Measurements from ENCODE around the gene HAUS8. TPM values are rescaled to one million over a fixed set of nuclear protein-coding genes. Genes with fewer than 3 reads are reported as not detected.

The HAUS8 gene
- total and polyA plus RNA-seq, 12 donors: 2.0 to 10.2 (median 4.9) TPM

DNA sequence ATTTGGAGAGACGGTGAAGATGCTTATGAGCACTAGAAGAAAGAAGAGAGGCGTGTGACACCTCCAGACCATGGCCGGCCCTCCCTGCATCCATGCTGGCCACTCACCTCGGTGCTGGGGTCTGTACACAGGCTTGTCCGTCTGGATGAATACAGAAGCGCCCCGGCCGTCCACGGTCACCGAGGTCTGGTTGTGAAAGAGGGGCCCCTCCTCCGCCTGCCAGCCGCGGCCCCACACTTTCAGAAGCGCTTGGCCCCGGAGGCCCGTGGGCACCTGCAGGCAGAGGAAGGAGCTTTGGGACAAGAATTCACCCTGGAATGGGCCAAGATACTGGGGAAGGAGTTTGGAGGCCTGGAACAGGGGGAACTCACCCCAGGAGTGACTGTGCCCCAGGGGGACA lies 63.8 kb downstream of the HAUS8 start:
- Histone ChIP-seq H3K4me3 (no peak overlapping the region), H3K4me1 (peaks cover 0 to 1% (median 0%) of the 10 kb centered on the region in 9 donors), H3K9me3 (peaks cover 0 to 10% (median 0%) of the 10 kb centered on the region in 11 donors), H3K27ac (no peak overlapping the region), H3K27me3 (peaks cover 0 to 18% (median 0%) of the 10 kb centered on the region in 7 donors), H3K36me3 (no peaks in the 10 kb centered on the region)
- 81 to 89% methylated on average over 16 of the region's 16 CpGs for WGBS, 2 donors
- TF ChIP-seq, protein P1, sequence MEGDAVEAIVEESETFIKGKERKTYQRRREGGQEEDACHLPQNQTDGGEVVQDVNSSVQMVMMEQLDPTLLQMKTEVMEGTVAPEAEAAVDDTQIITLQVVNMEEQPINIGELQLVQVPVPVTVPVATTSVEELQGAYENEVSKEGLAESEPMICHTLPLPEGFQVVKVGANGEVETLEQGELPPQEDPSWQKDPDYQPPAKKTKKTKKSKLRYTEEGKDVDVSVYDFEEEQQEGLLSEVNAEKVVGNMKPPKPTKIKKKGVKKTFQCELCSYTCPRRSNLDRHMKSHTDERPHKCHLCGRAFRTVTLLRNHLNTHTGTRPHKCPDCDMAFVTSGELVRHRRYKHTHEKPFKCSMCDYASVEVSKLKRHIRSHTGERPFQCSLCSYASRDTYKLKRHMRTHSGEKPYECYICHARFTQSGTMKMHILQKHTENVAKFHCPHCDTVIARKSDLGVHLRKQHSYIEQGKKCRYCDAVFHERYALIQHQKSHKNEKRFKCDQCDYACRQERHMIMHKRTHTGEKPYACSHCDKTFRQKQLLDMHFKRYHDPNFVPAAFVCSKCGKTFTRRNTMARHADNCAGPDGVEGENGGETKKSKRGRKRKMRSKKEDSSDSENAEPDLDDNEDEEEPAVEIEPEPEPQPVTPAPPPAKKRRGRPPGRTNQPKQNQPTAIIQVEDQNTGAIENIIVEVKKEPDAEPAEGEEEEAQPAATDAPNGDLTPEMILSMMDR (IDR thresholded peaks at IDR 0.05): no peak
- intact Hi-C loops (cut with DNase I): no loop called here
- DNase-seq (no peak), ATAC-seq (no peak)

DNA sequence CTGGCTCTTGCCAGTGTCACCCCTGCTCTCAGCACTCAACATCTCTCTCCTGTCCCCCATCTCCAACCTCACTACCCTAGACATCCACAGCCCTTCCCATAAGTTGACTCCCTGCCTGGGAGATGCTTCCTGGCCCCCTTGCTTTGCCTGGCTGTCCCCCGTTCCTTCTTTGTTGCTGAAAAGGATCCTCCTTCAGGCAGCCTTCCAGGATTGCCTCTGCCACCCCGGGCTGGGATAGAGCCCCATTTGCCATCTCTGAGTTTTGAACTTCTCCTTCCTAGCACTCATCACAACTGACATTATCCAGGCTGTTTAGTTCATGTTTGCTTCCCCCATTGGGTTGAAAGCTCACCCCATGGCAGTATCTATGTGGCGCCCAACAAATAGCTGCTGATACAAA lies 68.7 kb downstream of the HAUS8 start:
- ATAC-seq (no peak), DNase-seq (no peak)
- intact Hi-C loops (cut with DNase I): no loop called here
- H3K9me3 ChIP-seq: peaks cover 0 to 10% (median 0%) of the 10 kb centered on the region in 11 donors
- 90 to 92% methylated on average over 3 of the region's 3 CpGs for WGBS, 2 donors
- H3K4me3 ChIP-seq: no peak overlapping the region
- H3K4me1 ChIP-seq: no peaks in the 10 kb centered on the region
- H3K36me3 ChIP-seq: no peaks in the 10 kb centered on the region
- no peaks in the 10 kb centered on the region for H3K27me3 ChIP-seq
- H3K27ac ChIP-seq: no peak overlapping the region
- TF ChIP-seq, protein P1 (IDR thresholded peaks at IDR 0.05): no peak

DNA sequence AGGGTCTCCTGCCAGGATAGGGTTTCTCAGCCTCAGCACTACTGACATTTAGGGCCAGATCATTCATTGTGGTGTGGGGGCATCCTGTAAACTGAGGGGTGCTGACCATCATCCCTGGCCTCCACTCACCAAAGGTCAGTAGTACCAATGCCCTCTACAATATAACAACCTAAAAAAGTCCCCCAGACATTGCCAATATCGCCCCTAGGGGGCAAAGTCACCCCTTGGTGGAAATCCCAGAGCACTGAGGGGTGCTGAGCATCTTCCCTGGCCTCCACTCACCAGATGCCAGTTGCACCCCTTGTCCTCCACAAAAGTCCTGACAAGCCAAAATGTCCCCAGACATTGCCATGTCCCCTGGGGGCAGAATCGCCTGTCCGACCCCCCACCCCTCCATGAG lies 70.3 kb downstream of the HAUS8 start:
- Histone ChIP-seq H3K27me3 (no peaks in the 10 kb centered on the region), H3K36me3 (no peaks in the 10 kb centered on the region), H3K9me3 (peaks cover 0 to 7% (median 0%) of the 10 kb centered on the region in 11 donors), H3K4me3 (no peak overlapping the region), H3K27ac (no peak overlapping the region), H3K4me1 (no peaks in the 10 kb centered on the region)
- intact Hi-C loops (cut with DNase I): no loop called here
- WGBS, 2 donors: 71 to 84% methylated on average over 3 of the region's 3 CpGs
- TF ChIP-seq, protein P1 (IDR thresholded peaks at IDR 0.05): peak in 1 of 9 donors; percentile 7
- DNase-seq (no peak), ATAC-seq (no peak)

DNA sequence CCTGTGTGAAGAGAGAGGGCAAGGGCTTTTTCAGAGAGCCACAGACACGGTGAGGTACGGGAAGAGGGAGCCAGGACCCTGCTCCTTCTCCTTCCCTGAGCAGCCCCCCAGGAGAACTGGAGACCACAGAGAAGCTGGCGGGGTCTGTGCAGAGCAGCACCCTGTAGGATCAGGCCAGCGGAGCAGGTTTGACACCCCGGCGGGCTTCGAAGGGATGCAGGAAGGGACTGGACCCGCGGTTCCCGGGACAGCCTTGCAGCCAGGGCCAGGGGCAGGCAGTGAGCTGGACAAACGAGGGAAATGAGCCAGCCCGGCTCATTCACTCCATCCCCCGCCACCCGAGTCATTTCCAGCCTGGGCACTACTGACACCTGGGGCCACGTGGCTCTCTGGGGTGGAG lies 70.9 kb downstream of the HAUS8 start:
- Histone ChIP-seq H3K9me3 (peaks cover 0 to 1% (median 0%) of the 10 kb centered on the region in 11 donors), H3K4me1 (no peaks in the 10 kb centered on the region), H3K27me3 (no peaks in the 10 kb centered on the region), H3K27ac (no peak overlapping the region), H3K36me3 (no peaks in the 10 kb centered on the region), H3K4me3 (no peak overlapping the region)
- WGBS, 2 donors: 88% methylated on average over 15 of the region's 15 CpGs
- intact Hi-C loops (cut with DNase I): no loop called here
- DNase-seq (no peak), ATAC-seq (no peak)
- TF ChIP-seq, protein P1 (IDR thresholded peaks at IDR 0.05): no peak
